RWPE1 (cell line): ENCODE data around the gene IGSF8.
"Not testable (repeated sequence)": the region's sequence is repeated elsewhere in the genome, so short reads cannot be mapped to it uniquely, and the experiment has no call there.

Source experiments
- CTCF ChIA-PET: fragments of 350-600 bp; sonication (Branson Sonifier 250); formaldehyde crosslinking; extraction: SDS; loops from one replicate; lab custom pipeline; 2021; lab: Yijun Ruan, JAX
- POLR2A ChIA-PET: fragments of 400-600 bp; formaldehyde crosslinking; extraction: SDS; loops from one replicate; lab custom pipeline; 2020; ENCODE audit warnings: antibody characterized with exemption; ENCODE audit not compliant: low non-redundant PET; lab: Yijun Ruan, JAX
- DNase-seq: peaks from one replicate; pipeline ENCODE4 v3.0.0; 2012; ENCODE audit warnings: low spot score
- H3K27ac ChIP-seq: fragments of 450-650 bp; 2 replicates; pipeline ENCODE4 v1.5.1; 2017
- CTCF ChIP-seq: fragments of 450-650 bp; conservative IDR thresholded peaks from 2 replicates; pipeline ENCODE4 v1.5.1; 2017; ENCODE audit warnings: low read depth, mild to moderate bottlenecking

IGSF8 gene

GRCh38 chr1:160116283-160117147 lies 18.1 kb upstream of the IGSF8 start:
- DNase-seq = peak; percentile 56
- H3K27ac ChIP-seq = no peak overlapping the region
- CTCF ChIA-PET = interaction anchor here (0.7 to 1.5 kb wide), 3 partner anchors 15 to 486 kb away, joined by 3 to 4 read pairs (median 3); no protein-coding TSS in a partner anchor
- TF ChIP-seq CTCF = no peak
- POLR2A ChIA-PET = no interaction called here

- DNase-seq = no peak
- H3K27ac ChIP-seq = no peak within 1 kb of the TSS
- ChIA-PET CTCF (no interaction called here), POLR2A (no interaction called here)
- TF ChIP-seq CTCF = no peak
Measured at GRCh38 chr1:160115545-160116282, 17.3 kb upstream of the IGSF8 start, which contains the start of gene ATP1A2. TSS of gene ATP1A2 (plus strand) at chr1:160115759. CDS start at chr1:160115862, 103 bp downstream.

GRCh38 chr1:160114085-160114484 lies 15.7 kb upstream of the IGSF8 start:
- no peak for DNase-seq
- no peak for TF ChIP-seq CTCF
- ChIA-PET POLR2A (no interaction called here), CTCF (interaction anchor here (1.3 kb wide), 1 partner anchor 13 kb away, joined by 3 read pairs; no protein-coding TSS in a partner anchor)
- no peak overlapping the region for H3K27ac ChIP-seq

- no peak overlapping the region for H3K27ac ChIP-seq
- CTCF ChIA-PET = no interaction called here
- POLR2A ChIA-PET = no interaction called here
- TF ChIP-seq CTCF = no peak
- DNase-seq = no peak
Measured at GRCh38 chr1:160113407-160113806, 15.0 kb upstream of the IGSF8 start.

GRCh38 chr1:160112357-160112756 lies 13.9 kb upstream of the IGSF8 start:
- TF ChIP-seq CTCF = no peak
- no peak for DNase-seq
- no peak overlapping the region for H3K27ac ChIP-seq
- ChIA-PET CTCF (no interaction called here), POLR2A (no interaction called here)

- CTCF ChIA-PET = interaction anchor here (0.7 kb wide), 1 partner anchor 21 kb away, joined by 3 read pairs; no protein-coding TSS in a partner anchor
- DNase-seq, POLR2A ChIA-PET, H3K27ac ChIP-seq: not testable (repeated sequence)
Measured at GRCh38 chr1:160111462-160111861, 13.0 kb upstream of the IGSF8 start.
